WTC11 (cell line): ENCODE measurements around the gene SPHK1. TPM values are rescaled to one million over a fixed set of nuclear protein-coding genes. Genes with fewer than 3 reads are reported as not detected.

Experiments used
- ATAC-seq: fragments of 200-7000 bp; cut with Tn5 transposase; 2 replicates; pipeline ENCODE4 v1.10.0; 2021; ENCODE audit warnings: mild to moderate bottlenecking, moderate library complexity
- CTCF ChIA-PET: fragments of 300-600 bp; sonication (Branson Sonifier 250); formaldehyde crosslinking; loops from one replicate; lab custom pipeline; 2021; ENCODE audit warnings: antibody characterized with exemption; lab: Charles Lee
- POLR2A ChIA-PET: fragments of 350-600 bp; sonication (Branson Sonifier 250); formaldehyde crosslinking; loops from one replicate; lab custom pipeline; 2021; ENCODE audit warnings: antibody characterized with exemption; lab: Charles Lee
- DNase-seq: peaks from one replicate; pipeline ENCODE4 v3.0.0; 2021; ENCODE audit warnings: low spot score
- H3K27ac Mint-ChIP-seq: 2 replicates; pipeline ENCODE4 v1.8.0; 2021; ENCODE audit warnings: mixed read lengths
- H3K27me3 Mint-ChIP-seq: 2 replicates; pipeline ENCODE4 v1.8.0; 2021; ENCODE audit warnings: low read depth, mild to moderate bottlenecking, moderate library complexity, mixed read lengths
- H3K36me3 Mint-ChIP-seq: 2 replicates; pipeline ENCODE4 v1.8.0; 2021; ENCODE audit warnings: mixed read lengths
- H3K4me1 Mint-ChIP-seq: 2 replicates; pipeline ENCODE4 v1.8.0; 2022; ENCODE audit warnings: mixed read lengths
- H3K4me3 Mint-ChIP-seq: 2 replicates; pipeline ENCODE4 v1.8.0; 2021; ENCODE audit warnings: mild to moderate bottlenecking, moderate library complexity, mixed read lengths
- H3K9me3 Mint-ChIP-seq: 2 replicates; pipeline ENCODE4 v1.8.0; 2021; ENCODE audit warnings: mixed read lengths
- CREB1 ChIP-seq: sonication (generic); formaldehyde crosslinking; IDR thresholded peaks from 2 replicates; pipeline ENCODE4 v1.8.0; 2023; ENCODE audit warnings: mild to moderate bottlenecking, missing genetic modification reagents
- CREM ChIP-seq: sonication (generic); formaldehyde crosslinking; IDR thresholded peaks from 2 replicates; pipeline ENCODE4 v1.8.1; 2022; ENCODE audit warnings: mild to moderate bottlenecking, missing genetic modification reagents, moderate library complexity
- ESRRA ChIP-seq: sonication (generic); formaldehyde crosslinking; IDR thresholded peaks from 2 replicates; pipeline ENCODE4 v1.8.1; 2022; ENCODE audit warnings: mild to moderate bottlenecking, missing genetic modification reagents, borderline replicate concordance
- ETV6 ChIP-seq: sonication (generic); formaldehyde crosslinking; IDR thresholded peaks from 2 replicates; pipeline ENCODE4 v1.8.1; 2022; ENCODE audit warnings: mild to moderate bottlenecking, missing genetic modification reagents
- FOXP1 ChIP-seq: sonication (generic); formaldehyde crosslinking; IDR thresholded peaks from 2 replicates; pipeline ENCODE4 v1.8.0; 2022; ENCODE audit warnings: missing genetic modification reagents, mild to moderate bottlenecking, moderate library complexity, borderline replicate concordance
- GABPB1 ChIP-seq: sonication (generic); formaldehyde crosslinking; IDR thresholded peaks from 2 replicates; pipeline ENCODE4 v1.8.1; 2023; ENCODE audit warnings: mild to moderate bottlenecking, missing genetic modification reagents
- HMGA2 ChIP-seq: fragments of 250-450 bp; sonication (Bioruptor Pico); IDR thresholded peaks from 2 replicates; pipeline ENCODE4 v1.4.0; 2021; ENCODE audit warnings: mild to moderate bottlenecking, moderate library complexity
- IRF1 ChIP-seq: sonication (generic); formaldehyde crosslinking; IDR thresholded peaks from 2 replicates; pipeline ENCODE4 v1.8.0; 2023; ENCODE audit warnings: missing genetic modification reagents
- MYBL2 ChIP-seq: sonication (generic); formaldehyde crosslinking; IDR thresholded peaks from 2 replicates; pipeline ENCODE4 v1.8.1; 2023; ENCODE audit warnings: mild to moderate bottlenecking, moderate library complexity, missing genetic modification reagents
- SMAD3 ChIP-seq: sonication (generic); formaldehyde crosslinking; IDR thresholded peaks from 2 replicates; pipeline ENCODE4 v1.8.0; 2022; ENCODE audit warnings: missing genetic modification reagents, mild to moderate bottlenecking, borderline replicate concordance
- SP1 ChIP-seq: sonication (generic); formaldehyde crosslinking; conservative IDR thresholded peaks from 2 replicates; pipeline ENCODE4 v1.8.1; 2022; ENCODE audit warnings: missing genetic modification reagents
- ZNF232 ChIP-seq: sonication (generic); formaldehyde crosslinking; IDR thresholded peaks from 2 replicates; pipeline ENCODE4 v1.8.0; 2022; ENCODE audit warnings: mild to moderate bottlenecking, missing genetic modification reagents
- ZNF423 ChIP-seq: fragments of 250-450 bp; sonication (Bioruptor Pico); IDR thresholded peaks from 2 replicates; pipeline ENCODE4 v2.1.2; 2022; ENCODE audit warnings: mild to moderate bottlenecking, moderate library complexity
- total RNA-seq: library from RNA; stranded (reverse); gene quantifications from 3 replicates; pipeline ENCODE4 v1.2.3, GENCODE V29; 2021
- TF ChIP-seq, protein P1 (sequence below): sonication (generic); formaldehyde crosslinking; IDR thresholded peaks from 2 replicates; pipeline ENCODE4 v1.8.1; 2022; ENCODE audit warnings: low read depth, missing genetic modification reagents, borderline replicate concordance
- TF ChIP-seq, protein P2 (sequence below): sonication (generic); formaldehyde crosslinking; IDR thresholded peaks from 2 replicates; pipeline ENCODE4 v1.8.1; 2022; ENCODE audit warnings: mild to moderate bottlenecking, missing genetic modification reagents, moderate library complexity, borderline replicate concordance
- TF ChIP-seq, protein P3 (sequence below): sonication (generic); formaldehyde crosslinking; IDR thresholded peaks from 2 replicates; pipeline ENCODE4 v1.8.0; 2022; ENCODE audit warnings: mild to moderate bottlenecking, missing genetic modification reagents
- TF ChIP-seq, protein P4 (sequence below): sonication (generic); formaldehyde crosslinking; IDR thresholded peaks from 2 replicates; pipeline ENCODE4 v1.8.0; 2023; ENCODE audit warnings: missing genetic modification reagents, mild to moderate bottlenecking, borderline replicate concordance
- TF ChIP-seq, protein P5 (sequence below): sonication (generic); formaldehyde crosslinking; IDR thresholded peaks from 2 replicates; pipeline ENCODE4 v1.8.0; 2022; ENCODE audit warnings: missing genetic modification reagents
- TF ChIP-seq, protein P6 (sequence below): sonication (generic); formaldehyde crosslinking; IDR thresholded peaks from 2 replicates; pipeline ENCODE4 v1.8.1; 2022; ENCODE audit warnings: low read depth, mild to moderate bottlenecking, moderate library complexity, missing genetic modification reagents, borderline replicate concordance
- TF ChIP-seq, protein P7 (sequence below): sonication (generic); formaldehyde crosslinking; IDR thresholded peaks from 2 replicates; pipeline ENCODE4 v1.8.1; 2022; ENCODE audit warnings: missing genetic modification reagents, borderline replicate concordance

Gene SPHK1
- total RNA-seq, 1 experiment from 2014 or later: 2.5 TPM

GRCh38 chr17:76353599-76354316 is 30.7 kb upstream of the SPHK1 start, which contains the start of gene PRPSAP1:
Gene PRPSAP1, minus strand, starts transcription at chr17:76353916. Its CDS starts 213 bp downstream, at chr17:76353703.
- peaks cover 4% of the 10 kb centered on the region; the same call in 1 of the 2 replicates for H3K36me3 Mint-ChIP-seq
- H3K27me3 Mint-ChIP-seq: no peaks in the 10 kb centered on the region
- peaks cover 27% of the 10 kb centered on the region for H3K4me1 Mint-ChIP-seq
- ChIA-PET CTCF (interaction anchor here (0.6 to 4.4 kb wide), 23 partner anchors 8 to 523 kb away, joined by 3 to 54 read pairs (median 4); partner anchors contain the start of genes CDK3, PRCD and SPHK1), POLR2A (interaction anchor here (0.6 to 2.1 kb wide), 8 partner anchors 10 to 85 kb away, joined by 3 to 10 read pairs (median 4); partner anchors contain the start of gene SPHK1)
- DNase-seq (peak; percentile 86), ATAC-seq (peak; percentile 94)
- peak within 1 kb of the TSS; percentile 95 for H3K4me3 Mint-ChIP-seq
- no peaks in the 10 kb centered on the region for H3K9me3 Mint-ChIP-seq
- H3K27ac Mint-ChIP-seq: peak within 1 kb of the TSS; percentile 100
- TF ChIP-seq, protein P1, sequence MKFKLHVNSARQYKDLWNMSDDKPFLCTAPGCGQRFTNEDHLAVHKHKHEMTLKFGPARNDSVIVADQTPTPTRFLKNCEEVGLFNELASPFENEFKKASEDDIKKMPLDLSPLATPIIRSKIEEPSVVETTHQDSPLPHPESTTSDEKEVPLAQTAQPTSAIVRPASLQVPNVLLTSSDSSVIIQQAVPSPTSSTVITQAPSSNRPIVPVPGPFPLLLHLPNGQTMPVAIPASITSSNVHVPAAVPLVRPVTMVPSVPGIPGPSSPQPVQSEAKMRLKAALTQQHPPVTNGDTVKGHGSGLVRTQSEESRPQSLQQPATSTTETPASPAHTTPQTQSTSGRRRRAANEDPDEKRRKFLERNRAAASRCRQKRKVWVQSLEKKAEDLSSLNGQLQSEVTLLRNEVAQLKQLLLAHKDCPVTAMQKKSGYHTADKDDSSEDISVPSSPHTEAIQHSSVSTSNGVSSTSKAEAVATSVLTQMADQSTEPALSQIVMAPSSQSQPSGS (CRISPR knock-in tag): no peak
- TF ChIP-seq, protein P2, sequence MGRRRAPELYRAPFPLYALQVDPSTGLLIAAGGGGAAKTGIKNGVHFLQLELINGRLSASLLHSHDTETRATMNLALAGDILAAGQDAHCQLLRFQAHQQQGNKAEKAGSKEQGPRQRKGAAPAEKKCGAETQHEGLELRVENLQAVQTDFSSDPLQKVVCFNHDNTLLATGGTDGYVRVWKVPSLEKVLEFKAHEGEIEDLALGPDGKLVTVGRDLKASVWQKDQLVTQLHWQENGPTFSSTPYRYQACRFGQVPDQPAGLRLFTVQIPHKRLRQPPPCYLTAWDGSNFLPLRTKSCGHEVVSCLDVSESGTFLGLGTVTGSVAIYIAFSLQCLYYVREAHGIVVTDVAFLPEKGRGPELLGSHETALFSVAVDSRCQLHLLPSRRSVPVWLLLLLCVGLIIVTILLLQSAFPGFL (CRISPR knock-in tag): peak; percentile 22; the same call in 1 of the 2 replicates
- peak; percentile 14; the same call in 1 of the 2 replicates for TF ChIP-seq ESRRA (CRISPR knock-in tag)
- TF ChIP-seq HMGA2 (CRISPR knock-in tag): no peak
- TF ChIP-seq, protein P3, sequence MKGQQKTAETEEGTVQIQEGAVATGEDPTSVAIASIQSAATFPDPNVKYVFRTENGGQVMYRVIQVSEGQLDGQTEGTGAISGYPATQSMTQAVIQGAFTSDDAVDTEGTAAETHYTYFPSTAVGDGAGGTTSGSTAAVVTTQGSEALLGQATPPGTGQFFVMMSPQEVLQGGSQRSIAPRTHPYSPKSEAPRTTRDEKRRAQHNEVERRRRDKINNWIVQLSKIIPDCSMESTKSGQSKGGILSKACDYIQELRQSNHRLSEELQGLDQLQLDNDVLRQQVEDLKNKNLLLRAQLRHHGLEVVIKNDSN (CRISPR knock-in tag): peak; percentile 40; the same call in 1 of the 2 replicates
- TF ChIP-seq MYBL2 (CRISPR knock-in tag): peak; percentile 33; the same call in 1 of the 2 replicates
- TF ChIP-seq SP1 (CRISPR knock-in tag): peak; percentile 90
- TF ChIP-seq GABPB1 (CRISPR knock-in tag): peak; percentile 71; the same call in 1 of the 2 replicates
- TF ChIP-seq, protein P4, sequence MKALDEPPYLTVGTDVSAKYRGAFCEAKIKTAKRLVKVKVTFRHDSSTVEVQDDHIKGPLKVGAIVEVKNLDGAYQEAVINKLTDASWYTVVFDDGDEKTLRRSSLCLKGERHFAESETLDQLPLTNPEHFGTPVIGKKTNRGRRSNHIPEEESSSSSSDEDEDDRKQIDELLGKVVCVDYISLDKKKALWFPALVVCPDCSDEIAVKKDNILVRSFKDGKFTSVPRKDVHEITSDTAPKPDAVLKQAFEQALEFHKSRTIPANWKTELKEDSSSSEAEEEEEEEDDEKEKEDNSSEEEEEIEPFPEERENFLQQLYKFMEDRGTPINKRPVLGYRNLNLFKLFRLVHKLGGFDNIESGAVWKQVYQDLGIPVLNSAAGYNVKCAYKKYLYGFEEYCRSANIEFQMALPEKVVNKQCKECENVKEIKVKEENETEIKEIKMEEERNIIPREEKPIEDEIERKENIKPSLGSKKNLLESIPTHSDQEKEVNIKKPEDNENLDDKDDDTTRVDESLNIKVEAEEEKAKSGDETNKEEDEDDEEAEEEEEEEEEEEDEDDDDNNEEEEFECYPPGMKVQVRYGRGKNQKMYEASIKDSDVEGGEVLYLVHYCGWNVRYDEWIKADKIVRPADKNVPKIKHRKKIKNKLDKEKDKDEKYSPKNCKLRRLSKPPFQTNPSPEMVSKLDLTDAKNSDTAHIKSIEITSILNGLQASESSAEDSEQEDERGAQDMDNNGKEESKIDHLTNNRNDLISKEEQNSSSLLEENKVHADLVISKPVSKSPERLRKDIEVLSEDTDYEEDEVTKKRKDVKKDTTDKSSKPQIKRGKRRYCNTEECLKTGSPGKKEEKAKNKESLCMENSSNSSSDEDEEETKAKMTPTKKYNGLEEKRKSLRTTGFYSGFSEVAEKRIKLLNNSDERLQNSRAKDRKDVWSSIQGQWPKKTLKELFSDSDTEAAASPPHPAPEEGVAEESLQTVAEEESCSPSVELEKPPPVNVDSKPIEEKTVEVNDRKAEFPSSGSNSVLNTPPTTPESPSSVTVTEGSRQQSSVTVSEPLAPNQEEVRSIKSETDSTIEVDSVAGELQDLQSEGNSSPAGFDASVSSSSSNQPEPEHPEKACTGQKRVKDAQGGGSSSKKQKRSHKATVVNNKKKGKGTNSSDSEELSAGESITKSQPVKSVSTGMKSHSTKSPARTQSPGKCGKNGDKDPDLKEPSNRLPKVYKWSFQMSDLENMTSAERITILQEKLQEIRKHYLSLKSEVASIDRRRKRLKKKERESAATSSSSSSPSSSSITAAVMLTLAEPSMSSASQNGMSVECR (CRISPR knock-in tag): peak; percentile 42; the same call in 1 of the 2 replicates
- TF ChIP-seq FOXP1 (CRISPR knock-in tag): peak; percentile 48; the same call in 1 of the 2 replicates
- peak; percentile 62; the same call in 1 of the 2 replicates for TF ChIP-seq ZNF232 (CRISPR knock-in tag)
- TF ChIP-seq ETV6 (CRISPR knock-in tag): peak; percentile 33
- peak; percentile 40; the same call in 1 of the 2 replicates for TF ChIP-seq CREM (CRISPR knock-in tag)
- TF ChIP-seq, protein P5, sequence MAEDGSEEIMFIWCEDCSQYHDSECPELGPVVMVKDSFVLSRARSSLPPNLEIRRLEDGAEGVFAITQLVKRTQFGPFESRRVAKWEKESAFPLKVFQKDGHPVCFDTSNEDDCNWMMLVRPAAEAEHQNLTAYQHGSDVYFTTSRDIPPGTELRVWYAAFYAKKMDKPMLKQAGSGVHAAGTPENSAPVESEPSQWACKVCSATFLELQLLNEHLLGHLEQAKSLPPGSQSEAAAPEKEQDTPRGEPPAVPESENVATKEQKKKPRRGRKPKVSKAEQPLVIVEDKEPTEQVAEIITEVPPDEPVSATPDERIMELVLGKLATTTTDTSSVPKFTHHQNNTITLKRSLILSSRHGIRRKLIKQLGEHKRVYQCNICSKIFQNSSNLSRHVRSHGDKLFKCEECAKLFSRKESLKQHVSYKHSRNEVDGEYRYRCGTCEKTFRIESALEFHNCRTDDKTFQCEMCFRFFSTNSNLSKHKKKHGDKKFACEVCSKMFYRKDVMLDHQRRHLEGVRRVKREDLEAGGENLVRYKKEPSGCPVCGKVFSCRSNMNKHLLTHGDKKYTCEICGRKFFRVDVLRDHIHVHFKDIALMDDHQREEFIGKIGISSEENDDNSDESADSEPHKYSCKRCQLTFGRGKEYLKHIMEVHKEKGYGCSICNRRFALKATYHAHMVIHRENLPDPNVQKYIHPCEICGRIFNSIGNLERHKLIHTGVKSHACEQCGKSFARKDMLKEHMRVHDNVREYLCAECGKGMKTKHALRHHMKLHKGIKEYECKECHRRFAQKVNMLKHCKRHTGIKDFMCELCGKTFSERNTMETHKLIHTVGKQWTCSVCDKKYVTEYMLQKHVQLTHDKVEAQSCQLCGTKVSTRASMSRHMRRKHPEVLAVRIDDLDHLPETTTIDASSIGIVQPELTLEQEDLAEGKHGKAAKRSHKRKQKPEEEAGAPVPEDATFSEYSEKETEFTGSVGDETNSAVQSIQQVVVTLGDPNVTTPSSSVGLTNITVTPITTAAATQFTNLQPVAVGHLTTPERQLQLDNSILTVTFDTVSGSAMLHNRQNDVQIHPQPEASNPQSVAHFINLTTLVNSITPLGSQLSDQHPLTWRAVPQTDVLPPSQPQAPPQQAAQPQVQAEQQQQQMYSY (CRISPR knock-in tag): no peak
- no peak for TF ChIP-seq ZNF423
- no peak for TF ChIP-seq CREB1 (CRISPR knock-in tag)
- TF ChIP-seq, protein P6, sequence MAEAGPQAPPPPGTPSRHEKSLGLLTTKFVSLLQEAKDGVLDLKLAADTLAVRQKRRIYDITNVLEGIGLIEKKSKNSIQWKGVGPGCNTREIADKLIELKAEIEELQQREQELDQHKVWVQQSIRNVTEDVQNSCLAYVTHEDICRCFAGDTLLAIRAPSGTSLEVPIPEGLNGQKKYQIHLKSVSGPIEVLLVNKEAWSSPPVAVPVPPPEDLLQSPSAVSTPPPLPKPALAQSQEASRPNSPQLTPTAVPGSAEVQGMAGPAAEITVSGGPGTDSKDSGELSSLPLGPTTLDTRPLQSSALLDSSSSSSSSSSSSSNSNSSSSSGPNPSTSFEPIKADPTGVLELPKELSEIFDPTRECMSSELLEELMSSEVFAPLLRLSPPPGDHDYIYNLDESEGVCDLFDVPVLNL (CRISPR knock-in tag): 0 out of 2 replicates have a peak, but pooled peaks have one; percentile 20
- TF ChIP-seq, protein P7, sequence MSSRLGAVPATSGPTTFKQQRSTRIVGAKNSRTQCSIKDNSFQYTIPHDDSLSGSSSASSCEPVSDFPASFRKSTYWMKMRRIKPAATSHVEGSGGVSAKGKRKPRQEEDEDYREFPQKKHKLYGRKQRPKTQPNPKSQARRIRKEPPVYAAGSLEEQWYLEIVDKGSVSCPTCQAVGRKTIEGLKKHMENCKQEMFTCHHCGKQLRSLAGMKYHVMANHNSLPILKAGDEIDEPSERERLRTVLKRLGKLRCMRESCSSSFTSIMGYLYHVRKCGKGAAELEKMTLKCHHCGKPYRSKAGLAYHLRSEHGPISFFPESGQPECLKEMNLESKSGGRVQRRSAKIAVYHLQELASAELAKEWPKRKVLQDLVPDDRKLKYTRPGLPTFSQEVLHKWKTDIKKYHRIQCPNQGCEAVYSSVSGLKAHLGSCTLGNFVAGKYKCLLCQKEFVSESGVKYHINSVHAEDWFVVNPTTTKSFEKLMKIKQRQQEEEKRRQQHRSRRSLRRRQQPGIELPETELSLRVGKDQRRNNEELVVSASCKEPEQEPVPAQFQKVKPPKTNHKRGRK (CRISPR knock-in tag): no peak
- TF ChIP-seq SMAD3 (CRISPR knock-in tag): peak; percentile 84
- peak; percentile 35; the same call in 1 of the 2 replicates for TF ChIP-seq IRF1 (CRISPR knock-in tag)
